Airway epithelial cell (primary cell): ENCODE measurements around the gene TMEM178A. TPM values are rescaled to one million over a fixed set of nuclear protein-coding genes. Genes with fewer than 3 reads are reported as not detected.

Experiments
- total RNA-seq: library from RNA; depleted of rRNA; stranded (reverse); fragments of >200 nt; gene quantifications from 2 replicates; pipeline ENCODE4 v1.2.3, GENCODE V29; 2015

Gene TMEM178A
- 0.21 and 0.56 TPM in 2 replicates for total RNA-seq

DNA sequence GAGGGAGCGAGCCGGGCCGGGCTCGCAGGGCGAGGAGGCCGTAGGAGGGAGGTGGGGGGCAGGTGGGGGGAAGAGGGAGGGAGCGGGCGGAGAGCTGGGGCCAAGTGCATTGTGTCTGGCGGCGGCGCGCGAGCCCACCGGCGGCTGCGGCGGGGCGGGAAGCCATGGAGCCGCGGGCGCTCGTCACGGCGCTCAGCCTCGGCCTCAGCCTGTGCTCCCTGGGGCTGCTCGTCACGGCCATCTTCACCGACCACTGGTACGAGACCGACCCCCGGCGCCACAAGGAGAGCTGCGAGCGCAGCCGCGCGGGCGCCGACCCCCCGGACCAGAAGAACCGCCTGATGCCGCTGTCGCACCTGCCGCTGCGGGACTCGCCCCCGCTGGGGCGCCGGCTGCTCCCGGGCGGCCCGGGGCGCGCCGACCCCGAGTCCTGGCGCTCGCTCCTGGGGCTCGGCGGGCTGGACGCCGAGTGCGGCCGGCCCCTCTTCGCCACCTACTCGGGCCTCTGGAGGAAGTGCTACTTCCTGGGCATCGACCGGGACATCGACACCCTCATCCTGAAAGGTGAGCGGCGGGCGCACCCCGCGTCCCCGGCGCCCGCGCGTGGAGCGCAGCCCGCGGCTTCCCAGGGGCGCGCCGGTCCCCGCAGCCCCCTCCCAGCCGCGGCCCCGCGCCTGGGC is at the start of gene TMEM178A:
TMEM178A (plus strand) TSS at position 107 of the 680 bp plus-strand sequence; CDS start at position 165, 58 bp downstream.

Other genes starting within 250 kb of the TMEM178A start
- gene MAP4K3, start 228.6 kb upstream of the TMEM178A start, total RNA-seq, result 13.4 and 17.5 TPM in 2 replicates
- gene THUMPD2, start 113.3 kb downstream of the TMEM178A start, total RNA-seq, result 6.0 and 9.1 TPM in 2 replicates